SK-N-SH (cell line): ENCODE results near the gene ASXL2. TPM values are rescaled to one million over a fixed set of nuclear protein-coding genes. Genes with fewer than 3 reads are reported as not detected.

ENCODE experiments used
- CTCF ChIA-PET: fragments of 300-600, 350-600 bp; formaldehyde crosslinking; extraction: SDS; loops from one replicate; lab custom pipeline; 2021; lab: Yijun Ruan, JAX
- POLR2A ChIA-PET: fragments of 350-600 bp; sonication (Branson Sonifier 250); formaldehyde crosslinking; extraction: SDS; loops from one replicate; lab custom pipeline; 2020; ENCODE audit warnings: antibody characterized with exemption, inconsistent platforms; lab: Yijun Ruan, JAX
- DNase-seq: peaks from one replicate; pipeline ENCODE4 v3.0.0; 2012
- H2AFZ ChIP-seq: fragments of 200-600 bp; sonication (generic); 2 replicates; pipeline ENCODE4 v1.8.1; 2016; ENCODE audit warnings: antibody characterized with exemption, mild to moderate bottlenecking, low read depth
- H3F3A ChIP-seq: fragments of 200-600 bp; sonication (generic); replicated peaks from 2 replicates; pipeline ENCODE3; 2016; ENCODE audit warnings: antibody characterized with exemption, mild to moderate bottlenecking; ENCODE audit not compliant: insufficient read depth
- H3K27ac ChIP-seq, 2 experiments: fragments of 200-500 bp in 1 of 2; fragments of 200-600 bp in 1 of 2; sonication (Bioruptor generic) in 1 of 2; sonication (generic), shearing (Covaris generic) in 1 of 2; 2 replicates each; pipeline versions ENCODE4 v1.5.1 to v1.6.1; 2014 to 2016; ENCODE audit warnings: low read depth in 2 of 2, inconsistent platforms in 1 of 2, low read length in 1 of 2, mild to moderate bottlenecking in 1 of 2, mixed read lengths in 1 of 2
- H3K27me3 ChIP-seq: fragments of 200-600 bp; sonication (generic), shearing (Covaris generic); 2 replicates; pipeline ENCODE4 v1.6.1; 2016; ENCODE audit warnings: mixed run types; ENCODE audit not compliant: insufficient read depth
- H3K36me3 ChIP-seq, 2 experiments: fragments of 200-500 bp in 1 of 2; fragments of 200-600 bp in 1 of 2; sonication (Bioruptor generic) in 1 of 2; sonication (generic) in 1 of 2; replicated peaks in 1 of 2; 2 replicates each; pipeline versions ENCODE3 to v1.5.1; 2014 to 2016; ENCODE audit warnings: low read length in 1 of 2, mild to moderate bottlenecking in 1 of 2; ENCODE audit not compliant: insufficient read depth in 2 of 2, control insufficient read depth in 1 of 2
- H3K4me1 ChIP-seq, 2 experiments: fragments of 200-500 bp in 1 of 2; fragments of 200-600 bp in 1 of 2; sonication (Bioruptor generic) in 1 of 2; sonication (generic), shearing (Covaris generic) in 1 of 2; 2 replicates each; pipeline versions ENCODE4 v1.5.1 to v1.6.1; 2014 to 2016; ENCODE audit warnings: low read depth in 1 of 2, low read length in 1 of 2, mixed run types in 1 of 2; ENCODE audit not compliant: insufficient read depth in 2 of 2, control insufficient read depth in 1 of 2
- H3K4me2 ChIP-seq: fragments of 200-600 bp; sonication (generic), shearing (Covaris generic); 2 replicates; pipeline ENCODE4 v1.6.1; 2017; ENCODE audit warnings: mixed run types
- H3K4me3 ChIP-seq, 2 experiments: fragments of 200-500 bp in 1 of 2; fragments of 200-600 bp in 1 of 2; sonication (Bioruptor generic) in 1 of 2; sonication (generic), shearing (Covaris generic) in 1 of 2; 2 replicates each; pipeline versions ENCODE4 v1.5.1 to v1.8.1; 2014 to 2016; ENCODE audit warnings: low read depth in 2 of 2, inconsistent platforms in 1 of 2, low read length in 1 of 2, mild to moderate bottlenecking in 1 of 2, mixed read lengths in 1 of 2, moderate library complexity in 1 of 2
- H3K79me2 ChIP-seq: fragments of 200-600 bp; sonication (generic); 2 replicates; pipeline ENCODE4 v1.8.1; 2017; ENCODE audit warnings: mild to moderate bottlenecking; ENCODE audit not compliant: insufficient read depth
- H3K9ac ChIP-seq: fragments of 200-600 bp; sonication (generic); 2 replicates; pipeline ENCODE4 v1.6.1; 2017; ENCODE audit warnings: mixed run types
- H3K9me2 ChIP-seq: fragments of 200-600 bp; sonication (generic); 2 replicates; pipeline ENCODE4 v1.6.1; 2017; ENCODE audit warnings: mixed run types
- H3K9me3 ChIP-seq: fragments of 200-600 bp; sonication (generic); 2 replicates; pipeline ENCODE4 v1.6.1; 2017; ENCODE audit warnings: mixed run types, mild to moderate bottlenecking, moderate library complexity
- H4K20me1 ChIP-seq: fragments of 200-600 bp; sonication (generic); 2 replicates; pipeline ENCODE4 v1.6.1; 2017; ENCODE audit warnings: mild to moderate bottlenecking, mixed run types; ENCODE audit not compliant: insufficient read depth
- CHD2 ChIP-seq: fragments of 150-350 bp; IDR thresholded peaks from 2 replicates; pipeline ENCODE4 v1.6.1; 2018; ENCODE audit warnings: low read length; ENCODE audit not compliant: partially characterized antibody
- FOXJ3 ChIP-seq: sonication (generic); formaldehyde crosslinking; IDR thresholded peaks from 2 replicates; pipeline ENCODE4 v1.5.1; 2020; ENCODE audit warnings: mild to moderate bottlenecking, missing genetic modification reagents
- FOXM1 ChIP-seq: IDR thresholded peaks from 2 replicates; pipeline ENCODE4 v1.4.0; 2012; ENCODE audit warnings: low read depth, mild to moderate bottlenecking
- GABPA ChIP-seq: IDR thresholded peaks from 2 replicates; pipeline ENCODE4 v1.4.0; 2012; ENCODE audit warnings: low read depth, mild to moderate bottlenecking
- GATA2 ChIP-seq: sonication (generic); formaldehyde crosslinking; IDR thresholded peaks from 2 replicates; pipeline ENCODE4 v1.5.0; 2020; ENCODE audit warnings: mild to moderate bottlenecking, missing genetic modification reagents
- IRF3 ChIP-seq: fragments of 150-350 bp; IDR thresholded peaks from 2 replicates; pipeline ENCODE4 v1.6.1; 2016; ENCODE audit warnings: mild to moderate bottlenecking, low read depth, low read length
- JUND ChIP-seq: IDR thresholded peaks from 2 replicates; pipeline ENCODE4 v1.4.0; 2012
- MAX ChIP-seq: IDR thresholded peaks from 2 replicates; pipeline ENCODE4 v1.4.0; 2012; ENCODE audit warnings: low read depth
- MEF2A ChIP-seq: IDR thresholded peaks from 2 replicates; pipeline ENCODE4 v1.4.0; 2012; ENCODE audit warnings: low read depth, borderline replicate concordance
- NFIC ChIP-seq: IDR thresholded peaks from 2 replicates; pipeline ENCODE4 v1.4.0; 2012; ENCODE audit warnings: borderline replicate concordance
- POLR2AphosphoS5 ChIP-seq: IDR thresholded peaks from 2 replicates; pipeline ENCODE4 v1.6.1; 2012; ENCODE audit warnings: low read depth, low read length
- RXRA ChIP-seq: IDR thresholded peaks from 2 replicates; pipeline ENCODE4 v1.4.0; 2012; ENCODE audit warnings: low read depth, mild to moderate bottlenecking, borderline replicate concordance
- TCF12 ChIP-seq: IDR thresholded peaks from 2 replicates; pipeline ENCODE4 v1.4.0; 2012
- USF1 ChIP-seq: IDR thresholded peaks from 2 replicates; pipeline ENCODE4 v1.4.0; 2012; ENCODE audit warnings: low read depth, borderline replicate concordance
- YY1 ChIP-seq: IDR thresholded peaks from 2 replicates; pipeline ENCODE4 v1.4.0; 2012; ENCODE audit warnings: low read depth, mild to moderate bottlenecking
- ZBTB33 ChIP-seq: IDR thresholded peaks from 2 replicates; pipeline ENCODE4 v1.4.0; 2012; ENCODE audit warnings: low read depth, borderline replicate concordance
- WGBS: methylation state at CpG from one replicate; pipeline ENCODE4 v1.1.6; 2017; ENCODE audit warnings: low lambda C conversion rate; 5-methylcytosine and 5-hydroxymethylcytosine counted together
- polyA plus RNA-seq, 3 experiments: library from polyadenylated mRNA; depleted of rRNA; stranded (reverse); fragments of >200 nt; gene quantifications; 2 replicates each; pipeline ENCODE4 v1.2.3, GENCODE V29; 2012

ASXL2 gene
- polyA plus RNA-seq, 1 of the 3 experiments (the other 2 are of a cell fraction) = 4.8 TPM

GRCh38 chr2:25872134-25872533, 6.2 kb downstream of the ASXL2 start:
- no peaks in the 10 kb centered on the region for H3K9me2 ChIP-seq
- 88% methylated on average over 5 of the region's 5 CpGs for WGBS
- H3K4me2 ChIP-seq = no peak overlapping the region
- no peak overlapping the region for H3K27ac ChIP-seq
- CTCF ChIA-PET = interaction anchor here (0.9 to 1.3 kb wide), 4 partner anchors 11 to 417 kb away, joined by 3 to 9 read pairs (median 3); no protein-coding TSS in a partner anchor
- no peak overlapping the region for H3K9ac ChIP-seq
- no peak for TF ChIP-seq ZBTB33
- no peak for TF ChIP-seq IRF3
- no peak for TF ChIP-seq NFIC
- TF ChIP-seq MAX = no peak
- no peak for TF ChIP-seq POLR2AphosphoS5
- no peak for TF ChIP-seq YY1
- no peak for TF ChIP-seq RXRA
- TF ChIP-seq FOXM1 = no peak
- TF ChIP-seq JUND = no peak
- TF ChIP-seq MEF2A = no peak
- TF ChIP-seq CHD2 = no peak
- TF ChIP-seq FOXJ3 = no peak
- TF ChIP-seq GABPA = no peak
- TF ChIP-seq GATA2 (CRISPR knock-in tag) = no peak
- no peak for TF ChIP-seq USF1
- TF ChIP-seq TCF12 = no peak
- H3K4me3 ChIP-seq = no peak overlapping the region
- peaks cover 4 to 12% of the 10 kb centered on the region in 2 experiments; a peak in 3 of 4 replicates for H3K4me1 ChIP-seq
- H3K27me3 ChIP-seq = no peaks in the 10 kb centered on the region
- POLR2A ChIA-PET = no interaction called here
- no peak for DNase-seq
- no peaks in the 10 kb centered on the region for H3K9me3 ChIP-seq
- H3F3A ChIP-seq = peaks cover 6% of the 10 kb centered on the region
- H4K20me1 ChIP-seq = peaks cover 23% of the 10 kb centered on the region
- H3K79me2 ChIP-seq = peaks cover 99% of the 10 kb centered on the region
- peaks cover 10 to 16% of the 10 kb centered on the region in 2 experiments for H3K36me3 ChIP-seq
- no peak overlapping the region for H2AFZ ChIP-seq
